Endometrial microvascular endothelial cells (primary cell): ENCODE measurements around the gene LAMA4. TPM values are rescaled to one million over a fixed set of nuclear protein-coding genes. Genes with fewer than 3 reads are reported as not detected.
"Not testable (repeated sequence)": the region's sequence is repeated elsewhere in the genome, so short reads cannot be mapped to it uniquely, and the experiment has no call there.

Experiments used
- in situ Hi-C: cut with HindIII; loops from 2 replicates; pipeline ENCODE4 v1.10.0; 2017; ENCODE audit warnings: low sequenced_read_pairs, low pct_unique_long_range_greater_than_20kb; ENCODE audit errors: inconsistent ontology term
- total RNA-seq: library from RNA; depleted of rRNA; stranded (reverse); fragments of >200 nt; gene quantifications from one replicate; pipeline ENCODE4 v1.2.3, GENCODE V29; 2015; ENCODE audit errors: inconsistent ontology term

LAMA4 gene
- total RNA-seq, 1 donor from 2014 or later, result 221 TPM

GRCh38 chr6:112141707-112142106, 112.7 kb downstream of the LAMA4 start:
- in situ Hi-C loops, result no loop called here

GRCh38 chr6:112139052-112139451, 115.3 kb downstream of the LAMA4 start:
- in situ Hi-C loops, result no loop called here

GRCh38 chr6:112130878-112131277, 123.5 kb downstream of the LAMA4 start:
- in situ Hi-C loops, result no loop called here

GRCh38 chr6:112128208-112128607, 126.2 kb downstream of the LAMA4 start:
- in situ Hi-C loops, result no loop called here

GRCh38 chr6:112123982-112124381, 130.4 kb downstream of the LAMA4 start:
- in situ Hi-C loops, result no loop called here

GRCh38 chr6:112122756-112123155, 131.6 kb downstream of the LAMA4 start:
- in situ Hi-C loops, result no loop called here

- in situ Hi-C loops, result no loop called here
Measured at GRCh38 chr6:112118034-112118433, 136.3 kb downstream of the LAMA4 start.

GRCh38 chr6:112117554-112117953, 136.8 kb downstream of the LAMA4 start:
- in situ Hi-C loops, result no loop called here

GRCh38 chr6:112116221-112116620, 138.1 kb downstream of the LAMA4 start:
- in situ Hi-C loops, result no loop called here

GRCh38 chr6:112114577-112115223, 139.7 kb downstream of the LAMA4 start:
- in situ Hi-C loops, result no loop called here

GRCh38 chr6:112113918-112114317, 140.4 kb downstream of the LAMA4 start:
- in situ Hi-C loops, result no loop called here

- in situ Hi-C loops, result no loop called here
Measured at GRCh38 chr6:112113431-112113830, 140.9 kb downstream of the LAMA4 start.

- in situ Hi-C loops, result no loop called here
Measured at GRCh38 chr6:112109262-112109661, 145.1 kb downstream of the LAMA4 start.

GRCh38 chr6:112106562-112106961, 147.8 kb downstream of the LAMA4 start:
- in situ Hi-C loops, result no loop called here

- in situ Hi-C loops, result not testable (repeated sequence)
Measured at GRCh38 chr6:112106026-112106425, 148.3 kb downstream of the LAMA4 start.

GRCh38 chr6:112100561-112100960, 153.8 kb downstream of the LAMA4 start:
- in situ Hi-C loops, result no loop called here

GRCh38 chr6:112096901-112097300, 157.5 kb downstream of the LAMA4 start:
- in situ Hi-C loops, result no loop called here

- in situ Hi-C loops, result no loop called here
Measured at GRCh38 chr6:112087916-112088315, 166.5 kb downstream of the LAMA4 start.

- in situ Hi-C loops, result no loop called here
Measured at GRCh38 chr6:112087136-112087911, 167.0 kb downstream of the LAMA4 start, which contains the start of the genes FAM229B and TUBE1. Gene FAM229B, plus strand, starts transcription at chr6:112087591. Its CDS starts 11,693 bp downstream, at chr6:112099284. Gene TUBE1, minus strand, starts transcription at chr6:112087482. Its CDS starts 48 bp downstream, at chr6:112087434.

GRCh38 chr6:112086744-112087135, 167.6 kb downstream of the LAMA4 start:
- in situ Hi-C loops, result no loop called here
